HCT116 (cell line): Measurements from ENCODE around the gene OR2AT4. TPM values are rescaled to one million over a fixed set of nuclear protein-coding genes. Genes with fewer than 3 reads are reported as not detected.
"Not testable (repeated sequence)": the region's sequence is repeated elsewhere in the genome, so short reads cannot be mapped to it uniquely, and the experiment has no call there.

Experiments
- ATAC-seq: fragments of 200-7000 bp; cut with Tn5 transposase; 2 replicates; pipeline ENCODE4 v1.9.1; 2020; ENCODE audit warnings: mild to moderate bottlenecking, moderate library complexity
- BruUV-seq: library from RNA; stranded (reverse); fragments of 400-500 nt; replicated peaks from 2 replicates; lab custom pipeline; 2021; lab: Mats Ljungman, UMichigan
- CTCF ChIA-PET: fragments of 300-600 bp; sonication (Branson Sonifier 250); formaldehyde crosslinking; loops from one replicate; lab custom pipeline; 2021; ENCODE audit warnings: antibody characterized with exemption; lab: Charles Lee
- POLR2A ChIA-PET: fragments of 300-600, 350-600 bp; sonication (Branson Sonifier 250); formaldehyde crosslinking; loops from one replicate; lab custom pipeline; 2021; ENCODE audit warnings: antibody characterized with exemption; lab: Charles Lee
- RAD21 ChIA-PET, 2 experiments: fragments of 300-600 bp; sonication (Branson Sonifier 250); formaldehyde crosslinking; loops; one replicate each; lab custom pipeline; 2023; ENCODE audit warnings: low total read pairs in 2 of 2; ENCODE audit not compliant: uncharacterized antibody in 2 of 2, unreplicated experiment in 2 of 2, low non-redundant PET in 1 of 2; lab: Charles Lee
- DNase-seq: peaks from one replicate; pipeline ENCODE4 v3.0.0-alpha.2; 2010; ENCODE audit warnings: low read depth, low spot score
- H2AFZ ChIP-seq: fragments of 200-600 bp; shearing (Covaris generic), sonication (generic); 2 replicates; pipeline ENCODE4 v1.6.1; 2017; ENCODE audit warnings: low read depth, mixed run types, mixed read lengths, antibody characterized with exemption, low read length; ENCODE audit not compliant: poor library complexity, severe bottlenecking
- H3K27ac ChIP-seq: 2 replicates; pipeline ENCODE4 v1.5.1; 2012; ENCODE audit warnings: low read depth, low read length
- H3K27me3 ChIP-seq: fragments of 200-600 bp; sonication (generic); 2 replicates; pipeline ENCODE4 v1.6.1; 2016; ENCODE audit warnings: mixed run types, low read length, mixed read lengths; ENCODE audit not compliant: insufficient read depth
- H3K36me3 ChIP-seq, 2 experiments: fragments of 200-500 bp in 1 of 2; fragments of 200-600 bp in 1 of 2; sonication (Bioruptor generic) in 1 of 2; sonication (generic) in 1 of 2; 2 replicates each; pipeline versions ENCODE4 v1.5.1 to v1.6.1; 2014 to 2016; ENCODE audit warnings: low read length in 2 of 2, inconsistent platforms in 1 of 2, mixed read lengths in 1 of 2, mixed run types in 1 of 2; ENCODE audit not compliant: insufficient read depth in 2 of 2, control insufficient read depth in 1 of 2
- H3K4me1 ChIP-seq, 2 experiments: fragments of 200-600 bp in 1 of 2; sonication (generic) in 1 of 2; 2 replicates each; pipeline versions ENCODE4 v1.5.1 to v1.6.1; 2012 to 2017; ENCODE audit warnings: low read length in 2 of 2, inconsistent platforms in 1 of 2, mild to moderate bottlenecking in 1 of 2, mixed read lengths in 1 of 2, mixed run types in 1 of 2, moderate library complexity in 1 of 2; ENCODE audit not compliant: insufficient read depth in 2 of 2, control insufficient read depth in 1 of 2
- H3K4me2 ChIP-seq: fragments of 200-600 bp; sonication (generic); 2 replicates; pipeline ENCODE4 v1.6.1; 2017; ENCODE audit warnings: mixed run types, low read length, mixed read lengths
- H3K4me3 ChIP-seq, 2 experiments: fragments of 200-600 bp in 1 of 2; sonication (generic) in 1 of 2; replicated peaks in 1 of 2; 2 replicates each; pipeline ENCODE4 v1.5.1; 2011 to 2016; ENCODE audit warnings: low read length in 2 of 2, control low read depth in 1 of 2, low read depth in 1 of 2, mild to moderate bottlenecking in 1 of 2, mixed read lengths in 1 of 2, mixed run types in 1 of 2
- H3K79me2 ChIP-seq: fragments of 200-600 bp; sonication (generic); 2 replicates; pipeline ENCODE4 v1.6.1; 2017; ENCODE audit warnings: mild to moderate bottlenecking, mixed run types, low read length, moderate library complexity, mixed read lengths; ENCODE audit not compliant: insufficient read depth
- H3K9ac ChIP-seq: fragments of 200-600 bp; sonication (generic); 2 replicates; pipeline ENCODE4 v1.6.1; 2016; ENCODE audit warnings: low read length, mixed read lengths
- H3K9me2 ChIP-seq: fragments of 200-600 bp; sonication (generic), shearing (Covaris generic); 2 replicates; pipeline ENCODE4 v1.6.1; 2017; ENCODE audit warnings: mixed run types, mild to moderate bottlenecking, moderate library complexity; ENCODE audit not compliant: insufficient read depth
- H3K9me3 ChIP-seq, 2 experiments: fragments of 200-500 bp in 1 of 2; fragments of 200-600 bp in 1 of 2; sonication (Bioruptor generic) in 1 of 2; sonication (generic) in 1 of 2; 2 replicates each; pipeline ENCODE4 v1.6.1; 2014 to 2017; ENCODE audit warnings: low read length in 2 of 2, mixed read lengths in 2 of 2, inconsistent platforms in 1 of 2, low read depth in 1 of 2, mild to moderate bottlenecking in 1 of 2, mixed run types in 1 of 2, moderate library complexity in 1 of 2; ENCODE audit not compliant: control insufficient read depth in 1 of 2, insufficient read depth in 1 of 2
- H4K20me1 ChIP-seq: fragments of 200-600 bp; sonication (generic), shearing (Covaris generic); 2 replicates; pipeline ENCODE4 v1.6.1; 2017; ENCODE audit warnings: mixed run types, mild to moderate bottlenecking, moderate library complexity; ENCODE audit not compliant: insufficient read depth
- CBX3 ChIP-seq: IDR thresholded peaks from 2 replicates; pipeline ENCODE4 v1.6.1; 2012; ENCODE audit warnings: low read depth
- REST ChIP-seq: IDR thresholded peaks from 2 replicates; pipeline ENCODE4 v1.6.1; 2012; ENCODE audit warnings: low read depth
- intact Hi-C: fragments of 100-400 bp; cut with micrococcal nuclease; formaldehyde crosslinking; loops from 2 replicates; pipeline ENCODE4 v1.10.0; 2022
- total RNA-seq: library from RNA; stranded (reverse); gene quantifications from one replicate; pipeline ENCODE4 v1.2.1, GENCODE V29; 2021; ENCODE audit not compliant: unreplicated experiment

Gene OR2AT4
- total RNA-seq, 1 experiment from 2014 or later: not detected

GRCh38 chr11:75107187-75107586 is 10.5 kb upstream of the OR2AT4 start:
- Histone ChIP-seq H3K9me3 (no peaks in the 10 kb centered on the region; a peak in 1 of 4 replicates), H3K9me2 (no peaks in the 10 kb centered on the region), H3K27ac (no peak overlapping the region), H3K4me2 (no peak overlapping the region; the same call in 1 of the 2 replicates), H4K20me1 (no peaks in the 10 kb centered on the region), H3K4me3 (no peak overlapping the region), H3K36me3 (no peaks in the 10 kb centered on the region), H3K27me3 (no peaks in the 10 kb centered on the region), H2AFZ (peak overlapping the region; percentile 8), H3K4me1 (peaks cover 0 to 24% of the 10 kb centered on the region in 2 experiments; a peak in 2 of 4 replicates), H3K9ac (no peak overlapping the region), H3K79me2 (no peaks in the 10 kb centered on the region)
- ATAC-seq (no peak), DNase-seq (no peak)
- intact Hi-C loops: no loop called here
- POLR2A ChIA-PET: no interaction called here
- no peak for TF ChIP-seq REST
- no peak for TF ChIP-seq CBX3
- RAD21 ChIA-PET: no interaction called here
- CTCF ChIA-PET: no interaction called here
- no TSS peak for BruUV-seq

GRCh38 chr11:75105967-75106681 is 9.4 kb upstream of the OR2AT4 start:
- H3K36me3 ChIP-seq, H3K27ac ChIP-seq, DNase-seq, intact Hi-C loops, POLR2A ChIA-PET, H3K4me3 ChIP-seq, H3K9ac ChIP-seq, CTCF ChIA-PET, H3K9me3 ChIP-seq, H3K79me2 ChIP-seq, H4K20me1 ChIP-seq, RAD21 ChIA-PET, ATAC-seq, H3K9me2 ChIP-seq, H3K27me3 ChIP-seq, BruUV-seq: not testable (repeated sequence)
- H3K4me2 ChIP-seq: peak overlapping the region; percentile 62; the same call in 1 of the 2 replicates
- H3K4me1 ChIP-seq: peaks cover 0 to 24% of the 10 kb centered on the region in 2 experiments; a peak in 2 of 4 replicates
- H2AFZ ChIP-seq: peak overlapping the region; percentile 89
